HCT116 (cell line): ENCODE data around the gene RACGAP1.

Experiments used
- CEBPB ChIP-seq: IDR thresholded peaks from 2 replicates; pipeline ENCODE4 v1.6.1; 2012; ENCODE audit warnings: low read depth
- MAX ChIP-seq: IDR thresholded peaks from 2 replicates; pipeline ENCODE4 v1.6.1; 2012
- TF ChIP-seq, protein P1 (sequence below): IDR thresholded peaks from 2 replicates; pipeline ENCODE4 v1.6.1; 2012
- TF ChIP-seq, protein P2 (sequence below), 3 experiments: fragments of 200-600 bp in 1 of 3; sonication (generic) in 1 of 3; IDR thresholded peaks in 2 of 3; conservative IDR thresholded peaks in 1 of 3; 2 replicates each; pipeline ENCODE4 v1.5.1; 2012 to 2017; ENCODE audit warnings: low read depth in 2 of 3, low read length in 2 of 3, antibody characterized with exemption in 1 of 3, borderline replicate concordance in 1 of 3, control low read depth in 1 of 3, mild to moderate bottlenecking in 1 of 3, mixed read lengths in 1 of 3, mixed run types in 1 of 3, moderate library complexity in 1 of 3; ENCODE audit not compliant: insufficient read depth in 1 of 3

- TF ChIP-seq, protein P1, sequence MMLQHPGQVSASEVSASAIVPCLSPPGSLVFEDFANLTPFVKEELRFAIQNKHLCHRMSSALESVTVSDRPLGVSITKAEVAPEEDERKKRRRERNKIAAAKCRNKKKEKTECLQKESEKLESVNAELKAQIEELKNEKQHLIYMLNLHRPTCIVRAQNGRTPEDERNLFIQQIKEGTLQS: no peak
- TF ChIP-seq MAX: no peak
- TF ChIP-seq CEBPB: no peak
- TF ChIP-seq, protein P2, sequence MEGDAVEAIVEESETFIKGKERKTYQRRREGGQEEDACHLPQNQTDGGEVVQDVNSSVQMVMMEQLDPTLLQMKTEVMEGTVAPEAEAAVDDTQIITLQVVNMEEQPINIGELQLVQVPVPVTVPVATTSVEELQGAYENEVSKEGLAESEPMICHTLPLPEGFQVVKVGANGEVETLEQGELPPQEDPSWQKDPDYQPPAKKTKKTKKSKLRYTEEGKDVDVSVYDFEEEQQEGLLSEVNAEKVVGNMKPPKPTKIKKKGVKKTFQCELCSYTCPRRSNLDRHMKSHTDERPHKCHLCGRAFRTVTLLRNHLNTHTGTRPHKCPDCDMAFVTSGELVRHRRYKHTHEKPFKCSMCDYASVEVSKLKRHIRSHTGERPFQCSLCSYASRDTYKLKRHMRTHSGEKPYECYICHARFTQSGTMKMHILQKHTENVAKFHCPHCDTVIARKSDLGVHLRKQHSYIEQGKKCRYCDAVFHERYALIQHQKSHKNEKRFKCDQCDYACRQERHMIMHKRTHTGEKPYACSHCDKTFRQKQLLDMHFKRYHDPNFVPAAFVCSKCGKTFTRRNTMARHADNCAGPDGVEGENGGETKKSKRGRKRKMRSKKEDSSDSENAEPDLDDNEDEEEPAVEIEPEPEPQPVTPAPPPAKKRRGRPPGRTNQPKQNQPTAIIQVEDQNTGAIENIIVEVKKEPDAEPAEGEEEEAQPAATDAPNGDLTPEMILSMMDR (IDR thresholded peaks at IDR 0.05 in 2 of 3, conservative IDR thresholded peaks at IDR 0.05 in 1 of 3; ENCODE audit: borderline replicate concordance in 1 of 3, insufficient read depth in 1 of 3, low read depth in 2 of 3, low read length in 2 of 3): no peak
Measured at GRCh38 chr12:50050410-50051098, 25.3 kb upstream of the RACGAP1 start.
